Astrocyte (in vitro differentiated cells and primary cell): ENCODE measurements around the gene OPRD1. TPM values are rescaled to one million over a fixed set of nuclear protein-coding genes. Genes with fewer than 3 reads are reported as not detected.

Source experiments
- DNase-seq: peaks from one replicate; pipeline ENCODE4 v3.0.0-alpha.2; 2010; ENCODE audit warnings: low read depth
- FAIRE-seq: peaks from 2 replicates; lab custom pipeline; 2011; peaks lifted over from hg19 to GRCh38; lab: Jason Lieb, UNC
- H2AFZ ChIP-seq: 2 replicates; pipeline ENCODE4 v1.6.0; 2012; ENCODE audit warnings: low read depth, low read length, inconsistent platforms
- H3K27ac ChIP-seq: 2 replicates; pipeline ENCODE4 v1.5.1; 2011; ENCODE audit warnings: low read depth, low read length, inconsistent platforms
- H3K27me3 ChIP-seq: 2 replicates; pipeline ENCODE4 v1.6.0; 2011; ENCODE audit warnings: low read length, inconsistent platforms; ENCODE audit not compliant: insufficient read depth
- H3K36me3 ChIP-seq: 2 replicates; pipeline ENCODE4 v1.5.1; 2011; ENCODE audit warnings: low read length, inconsistent platforms; ENCODE audit not compliant: insufficient read depth
- H3K4me1 ChIP-seq: 2 replicates; pipeline ENCODE4 v1.5.1; 2011; ENCODE audit warnings: low read length, inconsistent platforms; ENCODE audit not compliant: insufficient read depth
- H3K4me2 ChIP-seq: 2 replicates; pipeline ENCODE4 v1.6.0; 2012; ENCODE audit warnings: low read length, inconsistent platforms
- H3K4me3 ChIP-seq: 2 replicates; pipeline ENCODE4 v1.5.1; 2011; ENCODE audit warnings: low read depth, mild to moderate bottlenecking, low read length, inconsistent platforms; ENCODE audit not compliant: insufficient read depth
- H3K79me2 ChIP-seq: 2 replicates; pipeline ENCODE4 v1.6.0; 2012; ENCODE audit warnings: mild to moderate bottlenecking, low read length, inconsistent platforms; ENCODE audit not compliant: insufficient read depth
- H3K9ac ChIP-seq: 2 replicates; pipeline ENCODE4 v1.6.0; 2012; ENCODE audit warnings: mild to moderate bottlenecking, low read length, inconsistent platforms
- H3K9me3 ChIP-seq: 2 replicates; pipeline ENCODE4 v1.5.1; 2012; ENCODE audit warnings: low read depth, mild to moderate bottlenecking, low read length, inconsistent platforms; ENCODE audit not compliant: insufficient read depth
- H4K20me1 ChIP-seq: 2 replicates; pipeline ENCODE4 v1.6.0; 2012; ENCODE audit warnings: low read length, inconsistent platforms; ENCODE audit not compliant: insufficient read depth
- H3K27ac Mint-ChIP-seq: one replicate; pipeline ENCODE4 v1.8.0; 2021; ENCODE audit warnings: mild to moderate bottlenecking, mixed read lengths; ENCODE audit not compliant: unreplicated experiment
- H3K27me3 Mint-ChIP-seq: one replicate; pipeline ENCODE4 v1.8.0; 2021; ENCODE audit warnings: low read depth, mixed read lengths; ENCODE audit not compliant: unreplicated experiment
- H3K36me3 Mint-ChIP-seq: one replicate; pipeline ENCODE4 v1.8.0; 2021; ENCODE audit warnings: low read depth, mixed read lengths; ENCODE audit not compliant: unreplicated experiment
- H3K4me1 Mint-ChIP-seq: one replicate; pipeline ENCODE4 v1.8.0; 2021; ENCODE audit warnings: low read depth, mixed read lengths; ENCODE audit not compliant: unreplicated experiment
- H3K4me3 Mint-ChIP-seq: one replicate; pipeline ENCODE4 v1.8.0; 2021; ENCODE audit warnings: mild to moderate bottlenecking, moderate library complexity, mixed read lengths; ENCODE audit not compliant: unreplicated experiment
- H3K9me3 Mint-ChIP-seq: one replicate; pipeline ENCODE4 v1.8.0; 2021; ENCODE audit warnings: mild to moderate bottlenecking, mixed read lengths; ENCODE audit not compliant: unreplicated experiment
- EZH2 ChIP-seq: IDR thresholded peaks from 2 replicates; pipeline ENCODE4 v1.6.1; 2012; ENCODE audit warnings: mild to moderate bottlenecking, low read length, inconsistent platforms; ENCODE audit not compliant: insufficient read depth
- total RNA-seq: library from RNA; stranded (reverse); gene quantifications from 2 replicates; pipeline ENCODE4 v1.2.1, GENCODE V29; 2021
- TF ChIP-seq, protein P1 (sequence below): IDR thresholded peaks from 2 replicates; pipeline ENCODE4 v1.5.1; 2011; ENCODE audit warnings: low read depth, mild to moderate bottlenecking, inconsistent platforms, low read length, moderate library complexity; ENCODE audit not compliant: insufficient read depth

Gene OPRD1
- total RNA-seq, 1 donor from 2014 or later: 1.2 TPM

DNA sequence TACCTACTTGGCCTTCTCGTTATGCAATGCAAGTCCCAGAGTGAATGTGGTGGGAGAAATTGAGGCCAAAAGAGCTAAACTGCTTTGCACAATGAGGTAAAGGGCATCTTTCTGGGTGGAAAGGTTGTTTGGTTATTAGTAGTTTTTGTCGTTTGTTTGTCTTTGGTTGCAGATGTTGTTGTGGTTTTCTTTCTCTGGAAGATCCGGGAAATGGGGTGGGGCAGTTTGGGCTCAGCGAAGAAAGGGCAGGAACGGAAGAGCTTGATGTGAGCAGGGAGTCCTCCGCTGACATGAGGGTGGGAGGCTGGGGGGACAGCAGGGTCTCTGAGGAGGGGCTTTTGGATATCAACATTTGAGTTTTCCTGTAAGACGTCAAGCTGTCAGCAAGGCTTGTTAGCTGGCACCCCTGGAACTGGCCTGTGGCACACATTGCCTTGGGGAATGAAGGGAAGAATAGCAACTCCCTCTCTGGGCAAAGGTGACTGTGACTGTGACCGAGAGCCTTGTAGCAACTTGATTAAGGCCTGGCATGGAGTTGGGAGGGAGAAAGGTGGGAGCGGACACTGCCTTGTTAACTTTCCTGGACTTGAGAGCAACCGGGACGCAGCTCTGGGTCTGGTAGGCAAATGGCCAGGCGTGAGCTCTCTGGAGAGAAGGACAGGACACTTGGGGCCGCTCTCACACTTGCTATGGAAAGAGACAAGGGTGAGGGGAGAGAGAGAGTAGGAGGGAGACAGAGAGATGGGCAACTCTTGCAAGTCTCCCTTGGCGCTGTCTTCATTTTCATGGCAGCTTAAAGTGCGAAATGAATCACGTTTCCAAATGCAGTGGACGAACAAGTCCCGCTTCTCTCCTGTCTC, 15.4 kb upstream of the OPRD1 start:
- Mint-ChIP-seq H3K27me3 (peaks cover 26% of the 10 kb centered on the region), H3K4me3 (no peak overlapping the region), H3K9me3 (no peaks in the 10 kb centered on the region), H3K27ac (no peak overlapping the region), H3K4me1 (peaks cover 3% of the 10 kb centered on the region), H3K36me3 (no peaks in the 10 kb centered on the region)
- Histone ChIP-seq H4K20me1 (no peaks in the 10 kb centered on the region), H3K4me1 (no peaks in the 10 kb centered on the region), H3K27me3 (peaks cover 17% of the 10 kb centered on the region), H3K9me3 (no peaks in the 10 kb centered on the region), H3K79me2 (no peaks in the 10 kb centered on the region), H3K27ac (no peak overlapping the region), H3K36me3 (no peaks in the 10 kb centered on the region), H2AFZ (no peak overlapping the region), H3K4me2 (no peak overlapping the region), H3K4me3 (no peak overlapping the region), H3K9ac (no peak overlapping the region)
- TF ChIP-seq EZH2: no peak
- TF ChIP-seq, protein P1, sequence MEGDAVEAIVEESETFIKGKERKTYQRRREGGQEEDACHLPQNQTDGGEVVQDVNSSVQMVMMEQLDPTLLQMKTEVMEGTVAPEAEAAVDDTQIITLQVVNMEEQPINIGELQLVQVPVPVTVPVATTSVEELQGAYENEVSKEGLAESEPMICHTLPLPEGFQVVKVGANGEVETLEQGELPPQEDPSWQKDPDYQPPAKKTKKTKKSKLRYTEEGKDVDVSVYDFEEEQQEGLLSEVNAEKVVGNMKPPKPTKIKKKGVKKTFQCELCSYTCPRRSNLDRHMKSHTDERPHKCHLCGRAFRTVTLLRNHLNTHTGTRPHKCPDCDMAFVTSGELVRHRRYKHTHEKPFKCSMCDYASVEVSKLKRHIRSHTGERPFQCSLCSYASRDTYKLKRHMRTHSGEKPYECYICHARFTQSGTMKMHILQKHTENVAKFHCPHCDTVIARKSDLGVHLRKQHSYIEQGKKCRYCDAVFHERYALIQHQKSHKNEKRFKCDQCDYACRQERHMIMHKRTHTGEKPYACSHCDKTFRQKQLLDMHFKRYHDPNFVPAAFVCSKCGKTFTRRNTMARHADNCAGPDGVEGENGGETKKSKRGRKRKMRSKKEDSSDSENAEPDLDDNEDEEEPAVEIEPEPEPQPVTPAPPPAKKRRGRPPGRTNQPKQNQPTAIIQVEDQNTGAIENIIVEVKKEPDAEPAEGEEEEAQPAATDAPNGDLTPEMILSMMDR: no peak
- DNase-seq (no peak), FAIRE-seq (no peak)

DNA sequence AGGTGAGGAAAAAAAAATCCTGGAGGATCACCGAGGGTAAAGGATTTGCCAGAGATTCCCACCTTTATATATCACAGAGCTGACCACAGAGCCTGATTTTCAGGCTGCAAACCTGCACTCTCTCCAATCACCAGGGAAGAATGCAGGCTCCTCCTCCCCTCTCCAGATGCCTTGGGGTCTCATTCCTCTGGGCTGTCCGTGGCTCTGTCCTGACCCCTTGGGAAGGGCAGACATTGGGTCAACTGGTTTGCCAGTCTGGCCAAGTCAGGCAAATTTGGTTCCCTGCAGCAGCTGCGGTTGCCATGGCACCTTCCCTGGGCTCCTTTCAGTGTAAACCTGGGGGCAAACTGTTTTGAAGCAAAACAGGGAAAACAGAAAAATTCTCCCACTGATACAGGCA, 11.6 kb upstream of the OPRD1 start:
- DNase-seq (no peak), FAIRE-seq (no peak)
- H3K9me3 ChIP-seq: no peaks in the 10 kb centered on the region
- no peaks in the 10 kb centered on the region for H3K79me2 ChIP-seq
- H3K9ac ChIP-seq: no peak overlapping the region
- H3K4me3 ChIP-seq: no peak overlapping the region
- H3K27ac ChIP-seq: no peak overlapping the region
- Mint-ChIP-seq H3K27ac (peak overlapping the region; percentile 77), H3K4me1 (peaks cover 5% of the 10 kb centered on the region), H3K4me3 (no peak overlapping the region), H3K27me3 (peaks cover 27% of the 10 kb centered on the region), H3K9me3 (peaks cover 19% of the 10 kb centered on the region), H3K36me3 (peaks cover 3% of the 10 kb centered on the region)
- H3K36me3 ChIP-seq: no peaks in the 10 kb centered on the region
- no peak for TF ChIP-seq EZH2
- TF ChIP-seq, protein P1: no peak
- H3K4me1 ChIP-seq: no peaks in the 10 kb centered on the region
- H3K4me2 ChIP-seq: no peak overlapping the region
- H3K27me3 ChIP-seq: peaks cover 17% of the 10 kb centered on the region
- no peak overlapping the region for H2AFZ ChIP-seq
- H4K20me1 ChIP-seq: no peaks in the 10 kb centered on the region

DNA sequence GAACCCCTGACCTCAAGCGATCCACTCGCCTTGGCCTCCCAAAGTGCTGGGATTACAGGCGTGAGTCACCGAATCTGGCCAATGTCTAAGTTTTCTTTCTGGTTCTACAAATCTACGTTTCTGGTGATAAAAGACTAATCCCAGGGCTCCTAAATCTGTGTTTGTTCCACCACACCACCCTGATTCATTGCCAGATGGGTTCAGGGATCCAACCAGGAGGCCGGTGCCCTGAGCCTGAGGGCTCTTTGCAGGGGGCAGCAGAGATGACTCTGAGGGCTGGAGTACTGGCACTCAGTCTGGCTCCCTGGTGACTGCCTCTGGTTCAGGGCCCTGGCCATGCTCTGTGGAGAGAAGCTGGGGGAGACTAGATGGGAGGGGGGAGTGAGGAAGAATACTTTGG, 10.5 kb upstream of the OPRD1 start:
- Mint-ChIP-seq H3K9me3 (peaks cover 22% of the 10 kb centered on the region), H3K27me3 (peaks cover 28% of the 10 kb centered on the region), H3K36me3 (peaks cover 3% of the 10 kb centered on the region), H3K27ac (no peak overlapping the region), H3K4me1 (peaks cover 5% of the 10 kb centered on the region), H3K4me3 (no peak overlapping the region)
- Histone ChIP-seq H3K4me1 (no peaks in the 10 kb centered on the region), H3K27ac (no peak overlapping the region), H4K20me1 (no peaks in the 10 kb centered on the region), H2AFZ (no peak overlapping the region), H3K4me2 (no peak overlapping the region), H3K36me3 (no peaks in the 10 kb centered on the region), H3K9ac (no peak overlapping the region), H3K79me2 (no peaks in the 10 kb centered on the region), H3K4me3 (no peak overlapping the region), H3K9me3 (no peaks in the 10 kb centered on the region), H3K27me3 (peaks cover 14% of the 10 kb centered on the region)
- DNase-seq (no peak), FAIRE-seq (no peak)
- TF ChIP-seq EZH2: no peak
- TF ChIP-seq, protein P1: no peak
